PC-3 (cell line): ENCODE data around the gene EIF3D.

ENCODE experiments used
- CTCF ChIP-seq: fragments of 300-600 bp; sonication (generic); conservative IDR thresholded peaks from 2 replicates; pipeline ENCODE4 v1.5.1; 2017; ENCODE audit warnings: antibody characterized with exemption, low read depth, mild to moderate bottlenecking, low read length
- EZH2phosphoT487 ChIP-seq: fragments of 300-600 bp; sonication (generic); IDR thresholded peaks from 2 replicates; pipeline ENCODE4 v1.6.1; 2018; ENCODE audit warnings: mild to moderate bottlenecking, antibody characterized with exemption, low read length, borderline replicate concordance

GRCh38 chr22:36491155-36491554, 37.8 kb downstream of the EIF3D start:
- TF ChIP-seq CTCF (no peak), EZH2phosphoT487 (no peak)
